C4-2B (cell line): ENCODE results near the gene DNM3.

ENCODE experiments used
- H3K27ac ChIP-seq: fragments of 450-650 bp; 2 replicates; pipeline ENCODE4 v1.5.1; 2017
- CTCF ChIP-seq: fragments of 450-650 bp; conservative IDR thresholded peaks from 2 replicates; pipeline ENCODE4 v1.5.1; 2017; ENCODE audit warnings: mild to moderate bottlenecking
- ZFX ChIP-seq: fragments of 450-650 bp; IDR thresholded peaks from 2 replicates; pipeline ENCODE4 v1.6.1; 2017

Gene DNM3

GRCh38 chr1:171871848-171872247, 30.6 kb downstream of the DNM3 start:
- no peak overlapping the region for H3K27ac ChIP-seq

GRCh38 chr1:171872430-171872829, 31.1 kb downstream of the DNM3 start:
- no peak for TF ChIP-seq CTCF
- no peak for TF ChIP-seq ZFX
- no peak overlapping the region for H3K27ac ChIP-seq

More at GRCh38 chr1:171871848-171872247, 30.6 kb downstream of the DNM3 start:
- no peak for TF ChIP-seq ZFX
- TF ChIP-seq CTCF: no peak

GRCh38 chr1:171873664-171874063, 32.4 kb downstream of the DNM3 start:
- no peak overlapping the region for H3K27ac ChIP-seq
- TF ChIP-seq CTCF (no peak), ZFX (no peak)

GRCh38 chr1:171877701-171878100, 36.4 kb downstream of the DNM3 start:
- TF ChIP-seq CTCF (no peak), ZFX (no peak)
- no peak overlapping the region for H3K27ac ChIP-seq

- TF ChIP-seq CTCF: no peak
- TF ChIP-seq ZFX: no peak
- H3K27ac ChIP-seq: no peak overlapping the region
Measured at GRCh38 chr1:171879556-171879955, 38.3 kb downstream of the DNM3 start.

GRCh38 chr1:171881442-171881841, 40.1 kb downstream of the DNM3 start:
- no peak overlapping the region for H3K27ac ChIP-seq
- TF ChIP-seq ZFX: no peak
- no peak for TF ChIP-seq CTCF

GRCh38 chr1:171883849-171884248, 42.6 kb downstream of the DNM3 start:
- no peak for TF ChIP-seq ZFX
- no peak for TF ChIP-seq CTCF
- no peak overlapping the region for H3K27ac ChIP-seq
